HepG2 (cell line): ENCODE results near the gene RALB. TPM values are rescaled to one million over a fixed set of nuclear protein-coding genes. Genes with fewer than 3 reads are reported as not detected.
A peak's percentile ranks its signal among the peaks of the same experiment; 100 is the strongest.

Experiments
- CCAR2 ChIP-seq: fragments of 200-400 bp; formaldehyde crosslinking; optimal IDR thresholded peaks from 2 replicates; pipeline ENCODE3; 2018; ENCODE audit warnings: low read depth, mild to moderate bottlenecking, low read length, moderate library complexity
- KDM4B ChIP-seq: sonication (generic); formaldehyde crosslinking; IDR thresholded peaks from 2 replicates; pipeline ENCODE4 v1.4.0; 2020; ENCODE audit warnings: missing genetic modification reagents
- PCBP2 ChIP-seq: fragments of 200-400 bp; formaldehyde crosslinking; optimal IDR thresholded peaks from 2 replicates; pipeline ENCODE3; 2018; ENCODE audit warnings: low read length, low read depth; ENCODE audit not compliant: poor library complexity, severe bottlenecking
- POLR2AphosphoS5 ChIP-seq: IDR thresholded peaks from 2 replicates; pipeline ENCODE4 v1.6.1; 2012; ENCODE audit warnings: low read depth, low read length
- SAFB2 ChIP-seq: sonication (generic); formaldehyde crosslinking; IDR thresholded peaks from 2 replicates; pipeline ENCODE4 v1.5.1; 2020; ENCODE audit warnings: missing genetic modification reagents, low read depth, mild to moderate bottlenecking, borderline replicate concordance
- SP2 ChIP-seq: sonication (generic); formaldehyde crosslinking; IDR thresholded peaks from 2 replicates; pipeline ENCODE4 v1.5.1; 2020; ENCODE audit warnings: mild to moderate bottlenecking, missing genetic modification reagents
- XRCC5 ChIP-seq: fragments of 200-400 bp; formaldehyde crosslinking; optimal IDR thresholded peaks from 2 replicates; pipeline ENCODE3; 2017; ENCODE audit warnings: mild to moderate bottlenecking, low read length
- YEATS4 ChIP-seq: sonication (generic); formaldehyde crosslinking; IDR thresholded peaks from 2 replicates; pipeline ENCODE4 v1.4.0; 2020; ENCODE audit warnings: missing genetic modification reagents, borderline replicate concordance
- ZC3H13 ChIP-seq: sonication (generic); formaldehyde crosslinking; IDR thresholded peaks from 2 replicates; pipeline ENCODE4 v1.8.1; 2023; ENCODE audit warnings: mild to moderate bottlenecking, missing genetic modification reagents, moderate library complexity
- ZNF101 ChIP-seq: sonication (generic); formaldehyde crosslinking; IDR thresholded peaks from 2 replicates; pipeline ENCODE4 v1.4.0; 2020; ENCODE audit warnings: mild to moderate bottlenecking, low read depth, missing genetic modification reagents, borderline replicate concordance
- ZNF557 ChIP-seq: sonication (generic); formaldehyde crosslinking; IDR thresholded peaks from 2 replicates; pipeline ENCODE4 v1.4.0; 2020; ENCODE audit warnings: missing genetic modification reagents
- ZNF652 ChIP-seq: IDR thresholded peaks from 2 replicates; pipeline ENCODE4 v1.6.1; 2016; ENCODE audit warnings: low read depth, borderline replicate concordance
- ZSCAN25 ChIP-seq: sonication (generic); formaldehyde crosslinking; IDR thresholded peaks from 2 replicates; pipeline ENCODE4 v1.8.0; 2022; ENCODE audit warnings: mild to moderate bottlenecking, missing genetic modification reagents
- polyA plus RNA-seq, 8 experiments: library from polyadenylated mRNA; depleted of rRNA in 3 of 8; stranded (reverse) in 7 of 8; unstranded in 1 of 8; fragments of >200 nt; fragmentation: Illumina TruSeq in 4 of 8; extraction: Trizol in 4 of 8; gene quantifications; 2 replicates each; pipeline versions ENCODE4 v1.2.1 to v1.2.3, GENCODE V29; 2011 to 2016; ENCODE audit warnings: low read depth in 4 of 8, missing spikeins in 1 of 8, mixed read lengths in 1 of 8; ENCODE audit not compliant: insufficient read depth in 1 of 8
- total RNA-seq, 5 experiments: library from RNA; depleted of rRNA; stranded (reverse); fragments of >200 nt; fragmentation: Illumina TruSeq; extraction: Trizol; gene quantifications; 2 replicates each; pipeline ENCODE4 v1.2.3, GENCODE V29; 2016; ENCODE audit warnings: low read depth in 1 of 5
- TF ChIP-seq, protein P1 (sequence below): sonication (generic); formaldehyde crosslinking; IDR thresholded peaks from 2 replicates; pipeline ENCODE4 v1.4.0; 2020; ENCODE audit warnings: missing genetic modification reagents, borderline replicate concordance
- TF ChIP-seq, protein P2 (sequence below): sonication (generic); formaldehyde crosslinking; IDR thresholded peaks from 2 replicates; pipeline ENCODE4 v1.4.0; 2020; ENCODE audit warnings: missing genetic modification reagents
- TF ChIP-seq, protein P3 (sequence below): sonication (generic); formaldehyde crosslinking; IDR thresholded peaks from 2 replicates; pipeline ENCODE4 v1.9.0; 2021; ENCODE audit warnings: missing genetic modification reagents, borderline replicate concordance
- TF ChIP-seq, protein P4 (sequence below): sonication (generic); formaldehyde crosslinking; IDR thresholded peaks from 2 replicates; pipeline ENCODE4 v1.4.0; 2020; ENCODE audit warnings: low read depth, missing genetic modification reagents

The RALB gene
- total and polyA plus RNA-seq, 2 of the 13 experiments (the other 11 are each of a cell fraction or from before 2014, with no cell fraction given), result 37.8 to 43.2 TPM

DNA sequence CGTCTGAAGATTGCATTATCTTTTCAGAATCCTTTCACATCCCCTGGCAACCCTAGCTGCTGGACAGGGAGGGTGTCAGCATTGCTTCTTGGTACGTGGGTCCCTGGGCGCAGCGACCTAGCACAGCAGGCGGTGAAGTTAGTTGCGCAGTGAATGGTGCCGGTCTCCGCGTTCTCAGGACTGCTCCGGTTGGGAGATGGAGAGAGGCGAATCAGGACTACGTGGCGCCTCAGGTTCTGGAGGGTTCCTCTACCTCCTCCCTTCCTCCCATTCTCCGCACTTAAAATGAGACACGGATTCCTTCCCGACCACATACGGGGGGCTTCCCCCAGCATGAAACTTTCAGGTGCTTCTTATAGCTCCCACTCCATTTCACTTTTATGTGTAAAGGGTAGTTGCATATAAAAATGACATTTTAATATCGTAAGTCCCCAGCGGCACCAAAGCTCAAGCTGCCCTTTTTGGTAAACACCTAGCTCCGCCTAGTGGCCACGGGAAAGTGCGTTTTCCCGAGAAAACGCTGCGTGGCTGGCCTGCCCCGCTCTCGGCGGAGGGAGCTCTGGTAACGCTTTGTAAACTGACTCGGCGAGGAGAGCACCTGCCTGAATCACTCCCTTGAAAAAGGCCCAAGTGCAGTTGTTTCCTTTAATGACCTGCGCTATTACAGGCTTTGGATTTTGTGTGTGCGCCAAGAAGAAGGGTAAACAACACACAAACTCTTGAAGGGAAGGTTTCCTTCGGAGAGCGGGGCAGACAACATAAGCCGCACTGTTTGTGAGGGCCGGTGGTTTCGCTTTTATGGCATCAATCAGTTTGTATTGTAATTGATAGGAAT is 60.4 kb downstream of the RALB start (continued):
- TF ChIP-seq, protein P1, sequence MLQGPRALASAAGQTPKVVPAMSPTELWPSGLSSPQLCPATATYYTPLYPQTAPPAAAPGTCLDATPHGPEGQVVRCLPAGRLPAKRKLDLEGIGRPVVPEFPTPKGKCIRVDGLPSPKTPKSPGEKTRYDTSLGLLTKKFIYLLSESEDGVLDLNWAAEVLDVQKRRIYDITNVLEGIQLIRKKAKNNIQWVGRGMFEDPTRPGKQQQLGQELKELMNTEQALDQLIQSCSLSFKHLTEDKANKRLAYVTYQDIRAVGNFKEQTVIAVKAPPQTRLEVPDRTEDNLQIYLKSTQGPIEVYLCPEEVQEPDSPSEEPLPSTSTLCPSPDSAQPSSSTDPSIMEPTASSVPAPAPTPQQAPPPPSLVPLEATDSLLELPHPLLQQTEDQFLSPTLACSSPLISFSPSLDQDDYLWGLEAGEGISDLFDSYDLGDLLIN (CRISPR knock-in tag), result no peak
- TF ChIP-seq ZNF557 (CRISPR knock-in tag) (no peak), KDM4B (CRISPR knock-in tag) (no peak; the same call in 1 of the 2 replicates), ZSCAN25 (CRISPR knock-in tag) (no peak), ZNF101 (CRISPR knock-in tag) (no peak), ZC3H13 (CRISPR knock-in tag) (no peak), YEATS4 (no peak), PCBP2 (no peak), ZNF652 (CRISPR knock-in tag) (no peak), XRCC5 (peak; percentile 96), SP2 (CRISPR knock-in tag) (no peak), POLR2AphosphoS5 (no peak), CCAR2 (no peak), SAFB2 (CRISPR knock-in tag) (no peak)
- TF ChIP-seq, protein P2, sequence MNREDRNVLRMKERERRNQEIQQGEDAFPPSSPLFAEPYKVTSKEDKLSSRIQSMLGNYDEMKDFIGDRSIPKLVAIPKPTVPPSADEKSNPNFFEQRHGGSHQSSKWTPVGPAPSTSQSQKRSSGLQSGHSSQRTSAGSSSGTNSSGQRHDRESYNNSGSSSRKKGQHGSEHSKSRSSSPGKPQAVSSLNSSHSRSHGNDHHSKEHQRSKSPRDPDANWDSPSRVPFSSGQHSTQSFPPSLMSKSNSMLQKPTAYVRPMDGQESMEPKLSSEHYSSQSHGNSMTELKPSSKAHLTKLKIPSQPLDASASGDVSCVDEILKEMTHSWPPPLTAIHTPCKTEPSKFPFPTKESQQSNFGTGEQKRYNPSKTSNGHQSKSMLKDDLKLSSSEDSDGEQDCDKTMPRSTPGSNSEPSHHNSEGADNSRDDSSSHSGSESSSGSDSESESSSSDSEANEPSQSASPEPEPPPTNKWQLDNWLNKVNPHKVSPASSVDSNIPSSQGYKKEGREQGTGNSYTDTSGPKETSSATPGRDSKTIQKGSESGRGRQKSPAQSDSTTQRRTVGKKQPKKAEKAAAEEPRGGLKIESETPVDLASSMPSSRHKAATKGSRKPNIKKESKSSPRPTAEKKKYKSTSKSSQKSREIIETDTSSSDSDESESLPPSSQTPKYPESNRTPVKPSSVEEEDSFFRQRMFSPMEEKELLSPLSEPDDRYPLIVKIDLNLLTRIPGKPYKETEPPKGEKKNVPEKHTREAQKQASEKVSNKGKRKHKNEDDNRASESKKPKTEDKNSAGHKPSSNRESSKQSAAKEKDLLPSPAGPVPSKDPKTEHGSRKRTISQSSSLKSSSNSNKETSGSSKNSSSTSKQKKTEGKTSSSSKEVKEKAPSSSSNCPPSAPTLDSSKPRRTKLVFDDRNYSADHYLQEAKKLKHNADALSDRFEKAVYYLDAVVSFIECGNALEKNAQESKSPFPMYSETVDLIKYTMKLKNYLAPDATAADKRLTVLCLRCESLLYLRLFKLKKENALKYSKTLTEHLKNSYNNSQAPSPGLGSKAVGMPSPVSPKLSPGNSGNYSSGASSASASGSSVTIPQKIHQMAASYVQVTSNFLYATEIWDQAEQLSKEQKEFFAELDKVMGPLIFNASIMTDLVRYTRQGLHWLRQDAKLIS (CRISPR knock-in tag), result no peak
- TF ChIP-seq, protein P3, sequence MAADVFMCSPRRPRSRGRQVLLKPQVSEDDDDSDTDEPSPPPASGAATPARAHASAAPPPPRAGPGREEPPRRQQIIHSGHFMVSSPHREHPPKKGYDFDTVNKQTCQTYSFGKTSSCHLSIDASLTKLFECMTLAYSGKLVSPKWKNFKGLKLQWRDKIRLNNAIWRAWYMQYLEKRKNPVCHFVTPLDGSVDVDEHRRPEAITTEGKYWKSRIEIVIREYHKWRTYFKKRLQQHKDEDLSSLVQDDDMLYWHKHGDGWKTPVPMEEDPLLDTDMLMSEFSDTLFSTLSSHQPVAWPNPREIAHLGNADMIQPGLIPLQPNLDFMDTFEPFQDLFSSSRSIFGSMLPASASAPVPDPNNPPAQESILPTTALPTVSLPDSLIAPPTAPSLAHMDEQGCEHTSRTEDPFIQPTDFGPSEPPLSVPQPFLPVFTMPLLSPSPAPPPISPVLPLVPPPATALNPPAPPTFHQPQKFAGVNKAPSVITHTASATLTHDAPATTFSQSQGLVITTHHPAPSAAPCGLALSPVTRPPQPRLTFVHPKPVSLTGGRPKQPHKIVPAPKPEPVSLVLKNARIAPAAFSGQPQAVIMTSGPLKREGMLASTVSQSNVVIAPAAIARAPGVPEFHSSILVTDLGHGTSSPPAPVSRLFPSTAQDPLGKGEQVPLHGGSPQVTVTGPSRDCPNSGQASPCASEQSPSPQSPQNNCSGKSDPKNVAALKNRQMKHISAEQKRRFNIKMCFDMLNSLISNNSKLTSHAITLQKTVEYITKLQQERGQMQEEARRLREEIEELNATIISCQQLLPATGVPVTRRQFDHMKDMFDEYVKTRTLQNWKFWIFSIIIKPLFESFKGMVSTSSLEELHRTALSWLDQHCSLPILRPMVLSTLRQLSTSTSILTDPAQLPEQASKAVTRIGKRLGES (CRISPR knock-in tag), result no peak
- TF ChIP-seq, protein P4, sequence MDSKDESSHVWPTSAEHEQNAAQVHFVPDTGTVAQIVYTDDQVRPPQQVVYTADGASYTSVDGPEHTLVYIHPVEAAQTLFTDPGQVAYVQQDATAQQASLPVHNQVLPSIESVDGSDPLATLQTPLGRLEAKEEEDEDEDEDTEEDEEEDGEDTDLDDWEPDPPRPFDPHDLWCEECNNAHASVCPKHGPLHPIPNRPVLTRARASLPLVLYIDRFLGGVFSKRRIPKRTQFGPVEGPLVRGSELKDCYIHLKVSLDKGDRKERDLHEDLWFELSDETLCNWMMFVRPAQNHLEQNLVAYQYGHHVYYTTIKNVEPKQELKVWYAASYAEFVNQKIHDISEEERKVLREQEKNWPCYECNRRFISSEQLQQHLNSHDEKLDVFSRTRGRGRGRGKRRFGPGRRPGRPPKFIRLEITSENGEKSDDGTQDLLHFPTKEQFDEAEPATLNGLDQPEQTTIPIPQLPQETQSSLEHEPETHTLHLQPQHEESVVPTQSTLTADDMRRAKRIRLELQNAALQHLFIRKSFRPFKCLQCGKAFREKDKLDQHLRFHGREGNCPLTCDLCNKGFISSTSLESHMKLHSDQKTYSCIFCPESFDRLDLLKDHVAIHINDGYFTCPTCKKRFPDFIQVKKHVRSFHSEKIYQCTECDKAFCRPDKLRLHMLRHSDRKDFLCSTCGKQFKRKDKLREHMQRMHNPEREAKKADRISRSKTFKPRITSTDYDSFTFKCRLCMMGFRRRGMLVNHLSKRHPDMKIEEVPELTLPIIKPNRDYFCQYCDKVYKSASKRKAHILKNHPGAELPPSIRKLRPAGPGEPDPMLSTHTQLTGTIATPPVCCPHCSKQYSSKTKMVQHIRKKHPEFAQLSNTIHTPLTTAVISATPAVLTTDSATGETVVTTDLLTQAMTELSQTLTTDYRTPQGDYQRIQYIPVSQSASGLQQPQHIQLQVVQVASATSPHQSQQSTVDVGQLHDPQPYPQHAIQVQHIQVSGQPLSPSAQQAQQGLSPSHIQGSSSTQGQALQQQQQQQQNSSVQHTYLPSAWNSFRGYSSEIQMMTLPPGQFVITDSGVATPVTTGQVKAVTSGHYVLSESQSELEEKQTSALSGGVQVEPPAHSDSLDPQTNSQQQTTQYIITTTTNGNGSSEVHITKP (CRISPR knock-in tag), result no peak
